Large intestine (tissue), 3 donors: ENCODE measurements around the gene KPTN. TPM values are rescaled to one million over a fixed set of nuclear protein-coding genes. Genes with fewer than 3 reads are reported as not detected.

ENCODE experiments used
- DNase-seq, 2 donors: peaks; one replicate each; pipeline versions ENCODE4 v3.0.0 to v3.0.0-alpha.2; 2013
- H3K27ac ChIP-seq: one replicate; pipeline ENCODE4 v1.5.1; 2013; ENCODE audit warnings: low read length
- H3K27me3 ChIP-seq: 2 replicates; pipeline ENCODE4 v1.6.1; 2013; ENCODE audit warnings: low read length; ENCODE audit not compliant: control insufficient read depth, insufficient read depth
- H3K36me3 ChIP-seq: 2 replicates; pipeline ENCODE4 v1.6.1; 2013; ENCODE audit warnings: low read length; ENCODE audit not compliant: control insufficient read depth, insufficient read depth
- H3K4me1 ChIP-seq: one replicate; pipeline ENCODE4 v1.6.1; 2013; ENCODE audit warnings: low read length; ENCODE audit not compliant: control insufficient read depth, insufficient read depth
- H3K4me3 ChIP-seq: one replicate; pipeline ENCODE4 v1.5.1; 2013; ENCODE audit warnings: low read length
- H3K9me3 ChIP-seq: one replicate; pipeline ENCODE4 v1.6.1; 2013; ENCODE audit warnings: mild to moderate bottlenecking, low read depth, low read length, moderate library complexity; ENCODE audit not compliant: control insufficient read depth
- WGBS: methylation state at CpG from one replicate; pipeline ENCODE4 v1.1.5; 2013; ENCODE audit warnings: low lambda C conversion rate; ENCODE audit not compliant: insufficient coverage; 5-methylcytosine and 5-hydroxymethylcytosine counted together
- polyA plus RNA-seq: library from polyadenylated mRNA; unstranded; fragments of 120-200 nt; gene quantifications from one replicate; pipeline ENCODE4 v1.2.1, GENCODE V29; 2013

KPTN gene
- polyA plus RNA-seq, 1 donor, result 9.4 TPM

GRCh38 chr19:47518139-47518538 lies 34.1 kb upstream of the KPTN start:
- WGBS, result no CpG with 5 or more reads among the region's 4 CpGs
- H3K27me3 ChIP-seq, result peaks cover 6% of the 10 kb centered on the region

GRCh38 chr19:47514869-47515588 lies 31.0 kb upstream of the KPTN start, which contains the start of gene NAPA:
NAPA (minus strand) TSS chr19:47515063; CDS start chr19:47514940, 123 bp downstream.
- Histone ChIP-seq H3K4me3 (peak within 1 kb of the TSS; percentile 95), H3K4me1 (peaks cover 28% of the 10 kb centered on the region), H3K9me3 (no peaks in the 10 kb centered on the region), H3K27ac (peak within 1 kb of the TSS; percentile 94), H3K27me3 (no peaks in the 10 kb centered on the region), H3K36me3 (peaks cover 5% of the 10 kb centered on the region)
- WGBS, result no CpG with 5 or more reads among the region's 78 CpGs
- DNase-seq, result peak; percentile 100

More at GRCh38 chr19:47518139-47518538, 34.1 kb upstream of the KPTN start:
- Histone ChIP-seq H3K4me3 (no peak overlapping the region), H3K9me3 (no peaks in the 10 kb centered on the region), H3K27ac (no peak overlapping the region), H3K36me3 (no peaks in the 10 kb centered on the region), H3K4me1 (peaks cover 5% of the 10 kb centered on the region)
- DNase-seq, result no peak

- WGBS, result no CpG with 5 or more reads among the region's 40 CpGs
Measured at GRCh38 chr19:47514151-47514868, 30.3 kb upstream of the KPTN start.

GRCh38 chr19:47512948-47513319 lies 28.9 kb upstream of the KPTN start:
- H3K4me3 ChIP-seq, result peak overlapping the region; percentile 95
- H3K36me3 ChIP-seq, result peaks cover 12% of the 10 kb centered on the region
- WGBS, result 60% methylated on average over 3 of the region's 8 CpGs
- no peak for DNase-seq
- no peaks in the 10 kb centered on the region for H3K27me3 ChIP-seq
- peak overlapping the region; percentile 98 for H3K27ac ChIP-seq
- no peaks in the 10 kb centered on the region for H3K9me3 ChIP-seq
- H3K4me1 ChIP-seq, result peaks cover 30% of the 10 kb centered on the region

More at GRCh38 chr19:47514151-47514868, 30.3 kb upstream of the KPTN start:
- H3K4me1 ChIP-seq, result peaks cover 28% of the 10 kb centered on the region
- DNase-seq, result peak in 1 of 2 donors; percentile 26
- H3K36me3 ChIP-seq, result peaks cover 12% of the 10 kb centered on the region
- H3K4me3 ChIP-seq, result peak overlapping the region; percentile 95
- H3K27ac ChIP-seq, result peak overlapping the region; percentile 94
- no peaks in the 10 kb centered on the region for H3K27me3 ChIP-seq
- H3K9me3 ChIP-seq, result no peaks in the 10 kb centered on the region

GRCh38 chr19:47512183-47512947 lies 28.3 kb upstream of the KPTN start:
- peak; percentile 78 to 90 for DNase-seq
- peak overlapping the region; percentile 95 for H3K4me3 ChIP-seq
- H3K36me3 ChIP-seq, result peaks cover 12% of the 10 kb centered on the region
- H3K27me3 ChIP-seq, result no peaks in the 10 kb centered on the region
- H3K9me3 ChIP-seq, result no peaks in the 10 kb centered on the region
- peaks cover 36% of the 10 kb centered on the region for H3K4me1 ChIP-seq
- WGBS, result no CpG with 5 or more reads among the region's 11 CpGs
- H3K27ac ChIP-seq, result peak overlapping the region; percentile 98

GRCh38 chr19:47511681-47512080 lies 27.7 kb upstream of the KPTN start:
- WGBS, result no CpG with 5 or more reads among the region's 7 CpGs
- Histone ChIP-seq H3K27me3 (no peaks in the 10 kb centered on the region), H3K4me3 (peak overlapping the region; percentile 95), H3K4me1 (peaks cover 43% of the 10 kb centered on the region), H3K36me3 (peaks cover 12% of the 10 kb centered on the region), H3K9me3 (no peaks in the 10 kb centered on the region), H3K27ac (peak overlapping the region; percentile 98)
- no peak for DNase-seq

- Histone ChIP-seq H3K27ac (peak overlapping the region; percentile 98), H3K4me1 (peaks cover 48% of the 10 kb centered on the region), H3K36me3 (peaks cover 12% of the 10 kb centered on the region), H3K4me3 (no peak overlapping the region), H3K9me3 (no peaks in the 10 kb centered on the region), H3K27me3 (no peaks in the 10 kb centered on the region)
- WGBS, result no CpG with 5 or more reads among the region's 6 CpGs
- no peak for DNase-seq
Measured at GRCh38 chr19:47511128-47511517, 27.1 kb upstream of the KPTN start.

GRCh38 chr19:47510516-47511127 lies 26.6 kb upstream of the KPTN start:
- WGBS, result no CpG with 5 or more reads among the region's 12 CpGs

GRCh38 chr19:47509973-47510372 lies 26.0 kb upstream of the KPTN start:
- WGBS, result no CpG with 5 or more reads among the region's 8 CpGs
- Histone ChIP-seq H3K9me3 (no peaks in the 10 kb centered on the region), H3K4me1 (peaks cover 50% of the 10 kb centered on the region), H3K27me3 (no peaks in the 10 kb centered on the region), H3K36me3 (peaks cover 20% of the 10 kb centered on the region), H3K27ac (no peak overlapping the region), H3K4me3 (no peak overlapping the region)
- no peak for DNase-seq

More at GRCh38 chr19:47510516-47511127, 26.6 kb upstream of the KPTN start:
- H3K36me3 ChIP-seq, result peaks cover 13% of the 10 kb centered on the region
- no peaks in the 10 kb centered on the region for H3K27me3 ChIP-seq
- H3K4me3 ChIP-seq, result no peak overlapping the region
- no peak overlapping the region for H3K27ac ChIP-seq
- no peaks in the 10 kb centered on the region for H3K9me3 ChIP-seq
- no peak for DNase-seq
- H3K4me1 ChIP-seq, result peaks cover 50% of the 10 kb centered on the region
